Measurements from ENCODE around the gene PLCD3. TPM values are rescaled to one million over a fixed set of nuclear protein-coding genes. Genes with fewer than 3 reads are reported as not detected.
A peak's percentile ranks its signal among the peaks of the same experiment; 100 is the strongest.

Gene PLCD3
- total RNA-seq, 3 donors from 2014 or later = 30.8 to 62.2 (median 41.1) TPM

- intact Hi-C loops (cut with DNase I; ENCODE audit: low total_unique reads) = no loop called here
- Histone ChIP-seq H3K4me1 (peaks cover 13 to 17% of the 10 kb centered on the region in 2 donors), H3K9me3 (no peaks in the 10 kb centered on the region), H3K36me3 (peaks cover 4% of the 10 kb centered on the region), H3K27me3 (no peaks in the 10 kb centered on the region), H3K27ac (peak overlapping the region in 1 of 2 donors; percentile 54), H3K4me3 (no peak overlapping the region)
- TF ChIP-seq POLR2AphosphoS5 (IDR thresholded peaks at IDR 0.05) (no peak), CTCF (IDR thresholded peaks at IDR 0.05) (no peak)
- no peak for DNase-seq (ENCODE audit: low spot score in 2 of 2)
These were observed 43.6 kb downstream of the PLCD3 start for GRCh38 chr17:45088741-45089140.

GRCh38 chr17:45087978-45088377 is 44.3 kb downstream of the PLCD3 start:
- peaks cover 7 to 9% of the 10 kb centered on the region in 2 donors for H3K4me1 ChIP-seq
- H3K9me3 ChIP-seq = no peaks in the 10 kb centered on the region
- no peaks in the 10 kb centered on the region for H3K27me3 ChIP-seq
- peaks cover 4% of the 10 kb centered on the region for H3K36me3 ChIP-seq
- no peak for TF ChIP-seq POLR2A (IDR thresholded peaks at IDR 0.05)
- no peak for TF ChIP-seq CTCF (IDR thresholded peaks at IDR 0.05)
- no peak for TF ChIP-seq POLR2AphosphoS5 (IDR thresholded peaks at IDR 0.05)
- intact Hi-C loops (cut with DNase I; ENCODE audit: low total_unique reads) = no loop called here
- peak overlapping the region; percentile 54 to 59 for H3K27ac ChIP-seq
- DNase-seq (ENCODE audit: low spot score in 2 of 2) = no peak
- no peak overlapping the region for H3K4me3 ChIP-seq

GRCh38 chr17:45087504-45087975 is 44.8 kb downstream of the PLCD3 start:
- Histone ChIP-seq H3K27me3 (no peaks in the 10 kb centered on the region), H3K9me3 (no peaks in the 10 kb centered on the region), H3K27ac (peak overlapping the region; percentile 54 to 59), H3K36me3 (peaks cover 4% of the 10 kb centered on the region), H3K4me3 (no peak overlapping the region), H3K4me1 (peaks cover 6 to 7% of the 10 kb centered on the region in 2 donors)
- DNase-seq (ENCODE audit: low spot score in 2 of 2) = no peak
- no peak for TF ChIP-seq POLR2A (IDR thresholded peaks at IDR 0.05)
- TF ChIP-seq CTCF (IDR thresholded peaks at IDR 0.05) = no peak
- TF ChIP-seq POLR2AphosphoS5 (IDR thresholded peaks at IDR 0.05) = no peak
- intact Hi-C loops (cut with DNase I; ENCODE audit: low total_unique reads) = no loop called here

GRCh38 chr17:45086865-45087503 is 45.3 kb downstream of the PLCD3 start:
- TF ChIP-seq CTCF (IDR thresholded peaks at IDR 0.05) (no peak), POLR2A (IDR thresholded peaks at IDR 0.05) (no peak), POLR2AphosphoS5 (IDR thresholded peaks at IDR 0.05) (no peak)
- Histone ChIP-seq H3K27me3 (no peaks in the 10 kb centered on the region), H3K27ac (peak overlapping the region; percentile 41 to 54), H3K9me3 (no peaks in the 10 kb centered on the region), H3K4me3 (no peak overlapping the region), H3K4me1 (peaks cover 1 to 2% of the 10 kb centered on the region in 2 donors), H3K36me3 (peaks cover 4% of the 10 kb centered on the region)
- no peak for DNase-seq (ENCODE audit: low spot score in 2 of 2)
- intact Hi-C loops (cut with DNase I; ENCODE audit: low total_unique reads) = no loop called here

- peaks cover 0 to 5% of the 10 kb centered on the region in 2 donors for H3K4me1 ChIP-seq
- H3K4me3 ChIP-seq = no peak overlapping the region
- intact Hi-C loops (cut with DNase I; ENCODE audit: low total_unique reads) = no loop called here
- no peak for DNase-seq (ENCODE audit: low spot score in 2 of 2)
- H3K27me3 ChIP-seq = no peaks in the 10 kb centered on the region
- H3K36me3 ChIP-seq = peaks cover 4% of the 10 kb centered on the region
- peak overlapping the region; percentile 41 to 54 for H3K27ac ChIP-seq
- no peak for TF ChIP-seq POLR2A (IDR thresholded peaks at IDR 0.05)
- no peak for TF ChIP-seq POLR2AphosphoS5 (IDR thresholded peaks at IDR 0.05)
- no peak for TF ChIP-seq CTCF (IDR thresholded peaks at IDR 0.05)
- H3K9me3 ChIP-seq = no peaks in the 10 kb centered on the region
These were observed 45.9 kb downstream of the PLCD3 start for GRCh38 chr17:45086391-45086790.
